HG03439 (cell line): ENCODE data around the gene ADNP2.
A peak's percentile ranks its signal among the peaks of the same experiment; 100 is the strongest.

Experiments used
- ATAC-seq: cut with Tn5 transposase; IDR thresholded peaks from one replicate; pipeline ENCODE4 v1.9.1; 2021; ENCODE audit warnings: mild to moderate bottlenecking, moderate library complexity; ENCODE audit not compliant: unreplicated experiment

The ADNP2 gene

GRCh38 chr18:80108739-80109675 lies at the start of gene ADNP2:
Gene ADNP2, plus strand, starts transcription at chr18:80109262. Its CDS starts 8,281 bp downstream, at chr18:80117543.
- ATAC-seq = peak; percentile 72

- ATAC-seq = no peak
These were observed 49.1 kb upstream of the ADNP2 start for GRCh38 chr18:80059945-80060344.

- ATAC-seq = no peak
These were observed 43.4 kb upstream of the ADNP2 start for GRCh38 chr18:80065705-80066104.

- no peak for ATAC-seq
These were observed 41.7 kb upstream of the ADNP2 start for GRCh38 chr18:80067321-80067720.

- ATAC-seq = no peak
These were observed 41.2 kb upstream of the ADNP2 start for GRCh38 chr18:80067897-80068296.

- no peak for ATAC-seq
These were observed 40.3 kb upstream of the ADNP2 start for GRCh38 chr18:80068571-80069272.

- no peak for ATAC-seq
These were observed 38.2 kb upstream of the ADNP2 start for GRCh38 chr18:80070825-80071224.

GRCh38 chr18:80074183-80074582 lies 34.9 kb upstream of the ADNP2 start:
- ATAC-seq = no peak

GRCh38 chr18:80074697-80075096 lies 34.4 kb upstream of the ADNP2 start:
- no peak for ATAC-seq

- ATAC-seq = no peak
These were observed 33.1 kb upstream of the ADNP2 start for GRCh38 chr18:80075940-80076339.

- no peak for ATAC-seq
These were observed 32.7 kb upstream of the ADNP2 start for GRCh38 chr18:80076379-80076778.

- ATAC-seq = no peak
These were observed 31.2 kb upstream of the ADNP2 start for GRCh38 chr18:80077873-80078272.

- no peak for ATAC-seq
These were observed 22.8 kb upstream of the ADNP2 start for GRCh38 chr18:80086281-80086680.

GRCh38 chr18:80088036-80088435 lies 21.0 kb upstream of the ADNP2 start:
- no peak for ATAC-seq

- ATAC-seq = no peak
These were observed 20.2 kb upstream of the ADNP2 start for GRCh38 chr18:80088823-80089222.

- no peak for ATAC-seq
These were observed 13.6 kb upstream of the ADNP2 start for GRCh38 chr18:80095414-80095813.

GRCh38 chr18:80096032-80096565 lies 13.0 kb upstream of the ADNP2 start:
- no peak for ATAC-seq

- ATAC-seq = no peak
These were observed 11.9 kb upstream of the ADNP2 start for GRCh38 chr18:80097201-80097600.

GRCh38 chr18:80103231-80103630 lies 5.8 kb upstream of the ADNP2 start:
- ATAC-seq = no peak

GRCh38 chr18:80104364-80104779 lies 4.7 kb upstream of the ADNP2 start:
- no peak for ATAC-seq

- no peak for ATAC-seq
These were observed 3.5 kb upstream of the ADNP2 start for GRCh38 chr18:80105369-80106167.
